ENCODE measurements around the gene GNG12. TPM values are rescaled to one million over a fixed set of nuclear protein-coding genes. Genes with fewer than 3 reads are reported as not detected.

The GNG12 gene
- total and polyA plus RNA-seq, 9 of the 15 experiments (the other 6 are each of a cell fraction or from before 2014, with no cell fraction given): 2.6 to 6.0 (median 4.1) TPM

- TF ChIP-seq, protein P1, sequence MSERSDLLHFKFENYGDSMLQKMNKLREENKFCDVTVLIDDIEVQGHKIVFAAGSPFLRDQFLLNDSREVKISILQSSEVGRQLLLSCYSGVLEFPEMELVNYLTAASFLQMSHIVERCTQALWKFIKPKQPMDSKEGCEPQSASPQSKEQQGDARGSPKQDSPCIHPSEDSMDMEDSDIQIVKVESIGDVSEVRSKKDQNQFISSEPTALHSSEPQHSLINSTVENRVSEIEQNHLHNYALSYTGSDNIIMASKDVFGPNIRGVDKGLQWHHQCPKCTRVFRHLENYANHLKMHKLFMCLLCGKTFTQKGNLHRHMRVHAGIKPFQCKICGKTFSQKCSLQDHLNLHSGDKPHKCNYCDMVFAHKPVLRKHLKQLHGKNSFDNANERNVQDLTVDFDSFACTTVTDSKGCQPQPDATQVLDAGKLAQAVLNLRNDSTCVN (CRISPR knock-in tag; IDR thresholded peaks at IDR 0.05): no peak
- TF ChIP-seq TAL1 (IDR thresholded peaks at IDR 0.05): no peak
- peak; percentile 5; the same call in 1 of the 2 replicates for TF ChIP-seq SUPT5H (IDR thresholded peaks at IDR 0.05)
- no peak for TF ChIP-seq ZNF384 (IDR thresholded peaks at IDR 0.05; ENCODE audit: low read depth, low read length)
- TF ChIP-seq ZKSCAN3 (CRISPR knock-in tag; IDR thresholded peaks at IDR 0.05): no peak
- 0 out of 4 replicates have a peak, but pooled peaks of 1 of the 2 experiments have one; percentile 15 for TF ChIP-seq KDM1A (IDR thresholded peaks at IDR 0.05)
These were observed 143.3 kb downstream of the GNG12 start (continued) for GRCh38 chr1:67690018-67690363.

- Histone ChIP-seq H4K20me1 (replicated peaks; ENCODE audit: control insufficient read depth, insufficient read depth, low read length) (0 out of 2 replicates have a peak, but pooled peaks cover 3% of the 10 kb centered on the region), H3K4me3 (peak overlapping the region; percentile 93), H3K36me3 (ENCODE audit: control insufficient read depth, insufficient read depth, low read length) (peaks cover 63% of the 10 kb centered on the region), H3K79me2 (ENCODE audit: control insufficient read depth, insufficient read depth, low read length) (peaks cover 66% of the 10 kb centered on the region), H3K27me3 (ENCODE audit: control insufficient read depth in 2 of 2, insufficient read depth in 2 of 2, low read length in 2 of 2) (no peaks in the 10 kb centered on the region), H3K27ac (ENCODE audit: extremely low read depth, low read depth, low read length) (peak overlapping the region; percentile 95), H3K9me1 (ENCODE audit: control insufficient read depth, insufficient read depth, low read length) (no peaks in the 10 kb centered on the region), H3K4me1 (replicated peaks in 1 of 2; ENCODE audit: control insufficient read depth in 2 of 2, insufficient read depth in 2 of 2, low read length in 2 of 2) (peaks cover 19 to 39% of the 10 kb centered on the region in 2 experiments; a peak in 3 of 5 replicates), H3K9ac (ENCODE audit: insufficient read depth in 1 of 2, low read depth in 2 of 2, low read length in 2 of 2) (peak overlapping the region in 1 of 2 experiments; percentile 92; a peak in 2 of 4 replicates), H2AFZ (ENCODE audit: low read depth, low read length) (no peak overlapping the region), H3K9me3 (replicated peaks; ENCODE audit: control insufficient read depth, insufficient read depth, low read depth, low read length) (no peaks in the 10 kb centered on the region), H3K4me2 (ENCODE audit: insufficient read depth, low read length) (peak overlapping the region; percentile 75)
- DNase-seq (ENCODE audit: extremely low read depth in 1 of 4, low spot score in 3 of 4) (peak in 2 of 4 experiments; percentile 19 to 61), FAIRE-seq (no peak), ATAC-seq (peak; percentile 2; the same call in 2 of the 3 replicates)
- in situ Hi-C loops (cut with MboI) (no loop called here), intact Hi-C loops (cut with micrococcal nuclease) (loop anchor here (2.0 to 10.0 kb wide), 4 partner anchors 129 to 757 kb away; partner anchors contain the start of gene SERBP1)
- POLR2A ChIA-PET: interaction anchor here (0.7 to 6.3 kb wide), 18 partner anchors 9 to 152 kb away, joined by 3 to 52 read pairs (median 4); no protein-coding TSS in a partner anchor
- 0% methylated on average over 3 of the region's 3 CpGs for WGBS (ENCODE audit: insufficient coverage, low coverage, missing lambda C conversion rate)
- CTCF ChIA-PET (ENCODE audit: low intra/inter-chr PET ratio): no interaction called here
- BruUV-seq (replicated peaks): no TSS peak
- TF ChIP-seq PHB (CRISPR knock-in tag; IDR thresholded peaks at IDR 0.05) (no peak), ZNF551 (CRISPR knock-in tag; IDR thresholded peaks at IDR 0.05) (0 out of 2 replicates have a peak, but pooled peaks have one; percentile 55), ZNF57 (CRISPR knock-in tag; IDR thresholded peaks at IDR 0.05) (no peak), ZNF212 (CRISPR knock-in tag; IDR thresholded peaks at IDR 0.05) (no peak), ZNF75A (CRISPR knock-in tag; IDR thresholded peaks at IDR 0.05) (0 out of 2 replicates have a peak, but pooled peaks have one; percentile 54), TSC22D4 (tag; IDR thresholded peaks at IDR 0.05) (no peak), PHF8 (IDR thresholded peaks at IDR 0.05; ENCODE audit: borderline replicate concordance, low read length) (no peak), PML (IDR thresholded peaks at IDR 0.05; ENCODE audit: low read length) (peak; percentile 43; the same call in 1 of the 2 replicates), ZKSCAN3 (CRISPR knock-in tag; IDR thresholded peaks at IDR 0.05) (no peak), HMBOX1 (IDR thresholded peaks at IDR 0.05) (peak; percentile 90), ZMIZ1 (IDR thresholded peaks at IDR 0.05; ENCODE audit: low read depth in 2 of 2, low read length in 2 of 2) (no peak)
These were observed 143.8 kb downstream of the GNG12 start for GRCh38 chr1:67689267-67690017.

Data from K562 (cell line).